ENCODE results near the gene TNFRSF21. TPM values are rescaled to one million over a fixed set of nuclear protein-coding genes. Genes with fewer than 3 reads are reported as not detected.

The TNFRSF21 gene
- polyA plus RNA-seq, 3 donors = 0.43 to 0.86 (median 0.58) TPM

GRCh38 chr6:47231151-47231550 is 78.6 kb downstream of the TNFRSF21 start:
- Mint-ChIP-seq H3K27me3 (ENCODE audit: low read depth in 3 of 3) (no peaks in the 10 kb centered on the region), H3K4me1 (peaks cover 20% of the 10 kb centered on the region), H3K27ac (no peak overlapping the region), H3K9me3 (peaks cover 0 to 3% (median 0%) of the 10 kb centered on the region in 7 donors), H3K4me3 (no peak overlapping the region), H3K36me3 (no peaks in the 10 kb centered on the region)
- H3K9me3 ChIP-seq (replicated peaks in 1 of 2; ENCODE audit: control insufficient read depth in 1 of 2, insufficient read depth in 1 of 2, low read length in 2 of 2) = no peaks in the 10 kb centered on the region
- H2AFZ ChIP-seq (ENCODE audit: insufficient read depth, low read depth, low read length, poor library complexity, severe bottlenecking) = no peak overlapping the region
- no peak for DNase-seq
- no peak overlapping the region for H3K4me3 ChIP-seq (replicated peaks in 1 of 3; ENCODE audit: low read depth in 2 of 3, low read length in 3 of 3)
- no peaks in the 10 kb centered on the region for H4K20me1 ChIP-seq (ENCODE audit: insufficient read depth, low read length)
- H3K9ac ChIP-seq (ENCODE audit: insufficient read depth, low read length, poor library complexity, severe bottlenecking) = no peak overlapping the region
- intact Hi-C loops (cut with micrococcal nuclease) = no loop called here
- peak overlapping the region; percentile 37 for H3K4me2 ChIP-seq (replicated peaks; ENCODE audit: extremely low read depth, low read length, poor library complexity, severe bottlenecking)
- H3K36me3 ChIP-seq (replicated peaks in 1 of 2; ENCODE audit: control insufficient read depth in 1 of 2, insufficient read depth in 2 of 2, low read length in 2 of 2) = no peaks in the 10 kb centered on the region
- TF ChIP-seq CTCF (IDR thresholded peaks at IDR 0.05) = no peak
- WGBS (ENCODE audit: insufficient coverage) = 20% methylated on average over 1 of the region's 4 CpGs
- H3K27ac ChIP-seq (ENCODE audit: low read depth in 1 of 2, low read length in 2 of 2) = no peak overlapping the region
- H3K79me2 ChIP-seq (ENCODE audit: insufficient read depth, low read length) = no peaks in the 10 kb centered on the region
- peaks cover 20 to 22% of the 10 kb centered on the region in 2 donors for H3K4me1 ChIP-seq (ENCODE audit: control insufficient read depth in 1 of 2, insufficient read depth in 2 of 2, low read length in 2 of 2)
- no peaks in the 10 kb centered on the region for H3K27me3 ChIP-seq (ENCODE audit: control insufficient read depth in 2 of 2, insufficient read depth in 2 of 2, low read length in 2 of 2)

GRCh38 chr6:47230579-47230978 is 79.1 kb downstream of the TNFRSF21 start:
- Histone ChIP-seq H3K9ac (ENCODE audit: insufficient read depth, low read length, poor library complexity, severe bottlenecking) (no peak overlapping the region), H3K9me3 (replicated peaks in 1 of 2; ENCODE audit: control insufficient read depth in 1 of 2, insufficient read depth in 1 of 2, low read length in 2 of 2) (no peaks in the 10 kb centered on the region), H3K27ac (ENCODE audit: low read depth in 1 of 2, low read length in 2 of 2) (no peak overlapping the region), H3K36me3 (replicated peaks in 1 of 2; ENCODE audit: control insufficient read depth in 1 of 2, insufficient read depth in 2 of 2, low read length in 2 of 2) (no peaks in the 10 kb centered on the region), H2AFZ (ENCODE audit: insufficient read depth, low read depth, low read length, poor library complexity, severe bottlenecking) (no peak overlapping the region), H3K79me2 (ENCODE audit: insufficient read depth, low read length) (no peaks in the 10 kb centered on the region), H4K20me1 (ENCODE audit: insufficient read depth, low read length) (no peaks in the 10 kb centered on the region), H3K4me1 (ENCODE audit: control insufficient read depth in 1 of 2, insufficient read depth in 2 of 2, low read length in 2 of 2) (peaks cover 14 to 16% of the 10 kb centered on the region in 2 donors), H3K4me3 (replicated peaks in 1 of 3; ENCODE audit: low read depth in 2 of 3, low read length in 3 of 3) (no peak overlapping the region), H3K4me2 (replicated peaks; ENCODE audit: extremely low read depth, low read length, poor library complexity, severe bottlenecking) (peak overlapping the region; percentile 37), H3K27me3 (ENCODE audit: control insufficient read depth in 2 of 2, insufficient read depth in 2 of 2, low read length in 2 of 2) (no peaks in the 10 kb centered on the region)
- Mint-ChIP-seq H3K9me3 (peaks cover 0 to 3% (median 0%) of the 10 kb centered on the region in 7 donors), H3K36me3 (no peaks in the 10 kb centered on the region), H3K4me1 (peaks cover 15% of the 10 kb centered on the region), H3K27ac (peak overlapping the region in 1 of 7 donors; percentile 51), H3K27me3 (ENCODE audit: low read depth in 3 of 3) (no peaks in the 10 kb centered on the region), H3K4me3 (no peak overlapping the region)
- intact Hi-C loops (cut with micrococcal nuclease) = no loop called here
- TF ChIP-seq CTCF (IDR thresholded peaks at IDR 0.05) = no peak
- WGBS (ENCODE audit: insufficient coverage) = no CpG with 5 or more reads among the region's 6 CpGs
- DNase-seq = peak; percentile 24 to 62 (median 59)
